Endothelial cell (in vitro differentiated cells): ENCODE measurements around the gene KCNIP3. TPM values are rescaled to one million over a fixed set of nuclear protein-coding genes. Genes with fewer than 3 reads are reported as not detected.

Experiments
- DNase-seq: peaks from one replicate; pipeline ENCODE4 v3.0.0; 2021; ENCODE audit warnings: low spot score
- H3K27ac Mint-ChIP-seq: one replicate; pipeline ENCODE4 v1.8.0; 2021; ENCODE audit warnings: mixed read lengths, inconsistent platforms; ENCODE audit not compliant: unreplicated experiment
- H3K27me3 Mint-ChIP-seq: one replicate; pipeline ENCODE4 v1.8.0; 2021; ENCODE audit warnings: mild to moderate bottlenecking, moderate library complexity, mixed read lengths, inconsistent platforms; ENCODE audit not compliant: unreplicated experiment
- H3K36me3 Mint-ChIP-seq: one replicate; pipeline ENCODE4 v1.8.0; 2021; ENCODE audit warnings: mild to moderate bottlenecking, low read depth, mixed read lengths, inconsistent platforms; ENCODE audit not compliant: unreplicated experiment
- H3K4me1 Mint-ChIP-seq: one replicate; pipeline ENCODE4 v1.8.0; 2021; ENCODE audit warnings: mild to moderate bottlenecking, mixed read lengths, inconsistent platforms; ENCODE audit not compliant: unreplicated experiment
- H3K4me3 Mint-ChIP-seq: one replicate; pipeline ENCODE4 v1.8.0; 2021; ENCODE audit warnings: mild to moderate bottlenecking, mixed read lengths, inconsistent platforms; ENCODE audit not compliant: unreplicated experiment
- H3K9me3 Mint-ChIP-seq: one replicate; pipeline ENCODE4 v1.8.0; 2021; ENCODE audit warnings: mixed read lengths, inconsistent platforms; ENCODE audit not compliant: unreplicated experiment
- total RNA-seq: library from RNA; stranded (reverse); fragmentation: NEBNext Ultra II Directional; extraction: Animal tissue kit (Norgen Biotek cat#: 25700); gene quantifications from one replicate; pipeline ENCODE4 v1.2.1, GENCODE V29; 2021; ENCODE audit not compliant: unreplicated experiment
- TF ChIP-seq, protein P1 (sequence below): fragments of 200-600 bp; sonication (generic); IDR thresholded peaks from one replicate; pipeline ENCODE4 v1.5.0; 2021; ENCODE audit warnings: antibody characterized with exemption; ENCODE audit not compliant: unreplicated experiment

Gene KCNIP3
- total RNA-seq, 1 donor from 2014 or later: 0.26 TPM

DNA sequence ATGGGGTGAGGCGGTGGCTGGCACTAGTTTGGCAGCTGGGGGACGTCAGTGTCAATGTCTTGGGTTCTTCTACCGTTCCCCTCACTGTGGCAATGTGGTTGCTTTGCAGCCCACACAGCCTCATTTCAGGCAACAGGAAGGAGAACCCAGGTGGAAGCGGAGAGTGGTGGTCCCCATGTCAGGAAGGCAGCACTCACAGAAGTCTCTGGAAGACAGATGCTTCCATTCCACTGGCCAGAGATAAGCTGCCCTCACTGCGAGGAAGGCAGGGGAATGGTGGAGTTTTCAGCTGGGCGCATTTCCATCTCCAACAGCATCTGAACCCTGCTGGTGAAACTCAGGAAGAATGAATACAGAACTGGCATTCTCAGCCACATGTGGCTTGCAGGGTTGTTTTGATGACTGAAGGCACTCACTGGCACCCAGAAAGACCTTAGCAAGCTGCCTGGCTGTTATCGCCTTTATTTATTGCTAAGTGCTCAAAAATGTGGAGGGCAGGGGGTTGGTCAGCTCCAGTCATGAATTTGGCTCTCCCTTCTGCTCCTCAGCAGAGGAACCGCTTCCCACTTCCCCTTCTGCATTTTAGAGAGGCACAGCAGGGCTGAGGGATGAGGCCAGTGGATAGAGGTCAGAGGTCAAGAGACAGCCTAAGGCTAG, 19.4 kb downstream of the KCNIP3 start:
- Mint-ChIP-seq H3K4me3 (no peak overlapping the region), H3K36me3 (no peaks in the 10 kb centered on the region), H3K9me3 (no peaks in the 10 kb centered on the region), H3K27me3 (peaks cover 20% of the 10 kb centered on the region), H3K4me1 (no peaks in the 10 kb centered on the region), H3K27ac (no peak overlapping the region)
- TF ChIP-seq, protein P1, sequence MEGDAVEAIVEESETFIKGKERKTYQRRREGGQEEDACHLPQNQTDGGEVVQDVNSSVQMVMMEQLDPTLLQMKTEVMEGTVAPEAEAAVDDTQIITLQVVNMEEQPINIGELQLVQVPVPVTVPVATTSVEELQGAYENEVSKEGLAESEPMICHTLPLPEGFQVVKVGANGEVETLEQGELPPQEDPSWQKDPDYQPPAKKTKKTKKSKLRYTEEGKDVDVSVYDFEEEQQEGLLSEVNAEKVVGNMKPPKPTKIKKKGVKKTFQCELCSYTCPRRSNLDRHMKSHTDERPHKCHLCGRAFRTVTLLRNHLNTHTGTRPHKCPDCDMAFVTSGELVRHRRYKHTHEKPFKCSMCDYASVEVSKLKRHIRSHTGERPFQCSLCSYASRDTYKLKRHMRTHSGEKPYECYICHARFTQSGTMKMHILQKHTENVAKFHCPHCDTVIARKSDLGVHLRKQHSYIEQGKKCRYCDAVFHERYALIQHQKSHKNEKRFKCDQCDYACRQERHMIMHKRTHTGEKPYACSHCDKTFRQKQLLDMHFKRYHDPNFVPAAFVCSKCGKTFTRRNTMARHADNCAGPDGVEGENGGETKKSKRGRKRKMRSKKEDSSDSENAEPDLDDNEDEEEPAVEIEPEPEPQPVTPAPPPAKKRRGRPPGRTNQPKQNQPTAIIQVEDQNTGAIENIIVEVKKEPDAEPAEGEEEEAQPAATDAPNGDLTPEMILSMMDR: no peak
- no peak for DNase-seq

DNA sequence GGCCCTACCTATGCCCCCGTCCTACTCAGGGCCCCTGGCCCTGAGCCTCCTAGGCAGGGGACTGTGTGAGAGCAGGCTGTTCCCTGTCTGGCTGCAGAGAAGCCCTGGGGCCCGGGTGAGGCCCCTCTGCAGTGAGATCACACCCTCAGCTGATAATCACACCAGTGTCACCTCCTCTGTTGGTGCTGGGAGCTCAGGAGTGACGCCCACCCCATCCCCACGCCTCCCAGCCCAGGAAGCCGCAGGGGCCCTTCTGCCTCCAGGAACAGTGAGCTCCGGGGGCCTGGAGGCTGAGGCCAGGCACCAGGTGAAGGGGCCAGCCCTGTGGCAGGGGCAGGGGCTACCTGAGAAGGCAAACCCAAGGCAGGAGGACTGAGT, 20.0 kb downstream of the KCNIP3 start:
- peaks cover 21% of the 10 kb centered on the region for H3K27me3 Mint-ChIP-seq

DNA sequence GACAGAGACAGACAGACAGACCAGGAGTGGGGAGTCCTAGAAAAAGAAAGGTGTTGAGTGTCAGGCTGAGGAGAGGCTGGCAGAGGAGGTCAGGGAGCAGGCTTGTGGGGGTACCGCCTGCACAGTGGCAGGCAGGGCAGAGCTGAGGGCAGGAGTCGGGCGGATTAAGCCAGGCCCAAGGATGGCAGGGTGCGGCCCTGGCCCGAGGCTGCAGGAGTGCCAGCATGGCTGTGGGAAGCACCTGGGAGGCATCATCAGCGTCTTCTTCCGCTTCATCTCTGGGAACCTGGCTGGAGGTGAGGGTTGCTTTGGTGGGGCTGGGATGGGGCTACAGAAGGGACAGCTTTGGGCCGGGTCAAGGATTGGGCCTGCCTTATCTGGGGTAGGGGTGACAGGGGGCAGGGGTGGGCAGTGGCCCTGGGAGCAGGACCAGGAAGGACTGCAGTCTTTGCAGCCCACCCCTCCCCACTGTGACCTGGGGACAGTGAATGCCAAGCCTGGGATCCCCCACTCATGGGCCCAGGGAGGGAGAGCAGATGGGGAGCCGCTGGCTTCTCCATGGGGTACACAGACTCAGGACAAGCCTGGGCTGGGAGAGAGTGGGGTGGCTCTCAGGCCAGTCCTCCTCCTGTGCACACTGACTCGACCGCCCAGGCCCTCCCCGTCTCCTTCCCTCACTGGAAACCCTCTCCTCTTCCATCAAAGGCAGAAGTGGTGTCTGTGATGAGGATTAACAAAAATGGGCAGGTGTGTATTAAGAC, 20.7 kb downstream of the KCNIP3 start:
- no peak for DNase-seq
- no peaks in the 10 kb centered on the region for H3K9me3 Mint-ChIP-seq
- no peaks in the 10 kb centered on the region for H3K36me3 Mint-ChIP-seq
- peaks cover 21% of the 10 kb centered on the region for H3K27me3 Mint-ChIP-seq
- H3K27ac Mint-ChIP-seq: no peak overlapping the region
- TF ChIP-seq, protein P1: no peak
- H3K4me3 Mint-ChIP-seq: no peak overlapping the region
- no peaks in the 10 kb centered on the region for H3K4me1 Mint-ChIP-seq

More for the DNA sequence above, 20.0 kb downstream of the KCNIP3 start:
- DNase-seq: no peak
- Mint-ChIP-seq H3K36me3 (no peaks in the 10 kb centered on the region), H3K4me1 (no peaks in the 10 kb centered on the region), H3K4me3 (no peak overlapping the region), H3K9me3 (no peaks in the 10 kb centered on the region), H3K27ac (no peak overlapping the region)
- TF ChIP-seq, protein P1: no peak

DNA sequence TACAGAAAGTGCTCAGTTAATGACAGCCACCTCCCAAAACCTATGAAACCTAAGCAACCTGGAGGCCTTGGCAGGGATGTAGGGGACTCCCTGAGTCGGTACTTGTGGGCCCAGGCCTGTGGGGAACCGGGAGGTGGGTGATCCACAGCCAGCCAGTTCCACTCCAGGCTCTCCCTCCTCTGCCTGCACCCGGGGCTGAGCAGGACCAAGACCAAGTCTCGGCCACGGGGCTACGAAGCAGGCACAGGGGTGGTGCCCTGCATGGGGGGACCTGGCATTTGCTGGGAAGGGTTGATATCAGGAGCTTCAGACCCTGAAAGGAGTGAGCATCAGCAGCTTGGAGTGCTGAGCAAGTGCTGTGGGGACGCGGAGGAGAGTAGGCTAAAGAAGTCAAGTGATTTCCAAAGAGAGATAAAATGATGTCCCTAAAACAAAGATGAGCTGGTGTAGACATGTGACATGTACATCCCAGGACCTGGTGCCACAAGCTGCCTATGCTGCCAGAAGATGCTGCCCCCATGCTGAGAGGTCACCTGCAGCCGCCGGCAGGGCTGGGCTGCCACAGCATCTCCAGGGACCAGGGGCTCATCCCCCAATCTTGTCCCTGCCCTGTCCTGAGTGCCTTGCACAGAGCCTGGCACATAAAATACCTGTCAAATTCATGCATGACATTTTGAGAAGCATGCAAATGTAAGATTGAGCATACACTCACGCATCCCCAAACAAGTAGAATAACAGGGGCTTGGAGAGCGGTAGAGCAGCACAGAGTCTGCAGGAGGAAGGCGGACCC, 21.5 kb downstream of the KCNIP3 start:
- Mint-ChIP-seq H3K36me3 (no peaks in the 10 kb centered on the region), H3K27me3 (peaks cover 24% of the 10 kb centered on the region), H3K9me3 (no peaks in the 10 kb centered on the region), H3K4me1 (no peaks in the 10 kb centered on the region), H3K27ac (no peak overlapping the region), H3K4me3 (no peak overlapping the region)
- TF ChIP-seq, protein P1: no peak
- DNase-seq: no peak
